A549 (cell line): ENCODE results near the gene ICA1L.

Experiments used
- CEBPB ChIP-seq, 2 experiments: fragments of >200 bp in 1 of 2; sonication (Bioruptor Twin) in 1 of 2; formaldehyde crosslinking in 1 of 2; IDR thresholded peaks; 2 replicates each; pipeline ENCODE4 v1.6.1; 2012 to 2016
- EP300 ChIP-seq, 2 experiments: fragments of >200 bp; sonication (Bioruptor Twin); formaldehyde crosslinking; IDR thresholded peaks; 2 replicates in 1 of 2; 3 replicates in 1 of 2; pipeline ENCODE4 v1.6.1; 2016 to 2017
- ESRRA ChIP-seq: fragments of 150-350 bp; IDR thresholded peaks from 2 replicates; pipeline ENCODE4 v1.6.1; 2014; ENCODE audit warnings: mild to moderate bottlenecking, low read length, borderline replicate concordance
- JUN ChIP-seq, 2 experiments: fragments of >200 bp; sonication (Bioruptor Twin); formaldehyde crosslinking; IDR thresholded peaks; 2 replicates in 1 of 2; 3 replicates in 1 of 2; pipeline ENCODE4 v1.6.1; 2016 to 2017
- KDM1A ChIP-seq: fragments of 200-600 bp; sonication (generic); IDR thresholded peaks from 2 replicates; pipeline ENCODE4 v1.6.1; 2016; ENCODE audit warnings: low read depth, mild to moderate bottlenecking
- MAFK ChIP-seq: fragments of 450-650 bp; IDR thresholded peaks from 2 replicates; pipeline ENCODE4 v1.6.1; 2014; ENCODE audit not compliant: partially characterized antibody
- POLR2A ChIP-seq: IDR thresholded peaks from 2 replicates; pipeline ENCODE4 v1.6.1; 2012; ENCODE audit warnings: mild to moderate bottlenecking, low read length
- SMC3 ChIP-seq: fragments of >200 bp; sonication (Bioruptor Twin); formaldehyde crosslinking; IDR thresholded peaks from 3 replicates; pipeline ENCODE4 v1.6.1; 2018; ENCODE audit warnings: inconsistent platforms
- ZSCAN20 ChIP-seq: fragments of 250-450 bp; sonication (Bioruptor Pico); IDR thresholded peaks from 2 replicates; pipeline ENCODE4 v1.8.0; 2022; ENCODE audit warnings: mild to moderate bottlenecking, moderate library complexity
- TF ChIP-seq, protein P1 (sequence below): fragments of >200 bp; sonication (Bioruptor Twin); formaldehyde crosslinking; IDR thresholded peaks from 3 replicates; pipeline ENCODE4 v1.5.1; 2016
- TF ChIP-seq, protein P2 (sequence below): fragments of 200-600 bp; sonication (generic); IDR thresholded peaks from 2 replicates; pipeline ENCODE4 v1.6.1; 2016; ENCODE audit warnings: antibody characterized with exemption, mild to moderate bottlenecking, moderate library complexity
- TF ChIP-seq, protein P3 (sequence below): fragments of >200 bp; sonication (Bioruptor Twin); formaldehyde crosslinking; IDR thresholded peaks from 3 replicates; pipeline ENCODE4 v1.6.1; 2016

DNA sequence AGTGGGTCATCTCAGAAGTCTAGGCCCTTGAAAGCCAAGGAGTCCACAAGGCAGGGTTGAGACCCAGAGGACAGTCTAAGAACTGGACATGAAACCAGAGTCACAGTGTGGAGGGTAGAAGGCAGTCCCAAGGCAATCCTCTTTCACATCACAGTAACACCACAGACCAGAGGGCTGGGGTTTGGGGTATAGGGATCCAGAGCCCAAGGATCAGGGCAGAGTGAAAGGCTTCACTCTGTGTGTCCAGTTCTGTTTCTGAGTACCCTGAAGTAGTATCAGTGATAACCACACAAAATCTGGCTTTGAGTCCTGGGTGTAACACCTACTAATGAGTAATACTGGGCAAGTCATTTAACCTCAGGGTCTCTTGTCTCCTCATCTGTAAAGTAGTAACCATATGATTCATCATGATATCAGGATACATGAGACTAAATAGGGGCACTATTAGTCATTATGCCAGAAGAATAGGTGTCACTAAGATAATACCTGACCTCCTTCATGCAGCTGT lies 91.0 kb downstream of the ICA1L start:
- TF ChIP-seq, protein P1, sequence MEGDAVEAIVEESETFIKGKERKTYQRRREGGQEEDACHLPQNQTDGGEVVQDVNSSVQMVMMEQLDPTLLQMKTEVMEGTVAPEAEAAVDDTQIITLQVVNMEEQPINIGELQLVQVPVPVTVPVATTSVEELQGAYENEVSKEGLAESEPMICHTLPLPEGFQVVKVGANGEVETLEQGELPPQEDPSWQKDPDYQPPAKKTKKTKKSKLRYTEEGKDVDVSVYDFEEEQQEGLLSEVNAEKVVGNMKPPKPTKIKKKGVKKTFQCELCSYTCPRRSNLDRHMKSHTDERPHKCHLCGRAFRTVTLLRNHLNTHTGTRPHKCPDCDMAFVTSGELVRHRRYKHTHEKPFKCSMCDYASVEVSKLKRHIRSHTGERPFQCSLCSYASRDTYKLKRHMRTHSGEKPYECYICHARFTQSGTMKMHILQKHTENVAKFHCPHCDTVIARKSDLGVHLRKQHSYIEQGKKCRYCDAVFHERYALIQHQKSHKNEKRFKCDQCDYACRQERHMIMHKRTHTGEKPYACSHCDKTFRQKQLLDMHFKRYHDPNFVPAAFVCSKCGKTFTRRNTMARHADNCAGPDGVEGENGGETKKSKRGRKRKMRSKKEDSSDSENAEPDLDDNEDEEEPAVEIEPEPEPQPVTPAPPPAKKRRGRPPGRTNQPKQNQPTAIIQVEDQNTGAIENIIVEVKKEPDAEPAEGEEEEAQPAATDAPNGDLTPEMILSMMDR, result no peak
- TF ChIP-seq POLR2A, result no peak
- no peak for TF ChIP-seq MAFK
- TF ChIP-seq JUN (IDR thresholded peaks at IDR 0.05), result no peak
- no peak for TF ChIP-seq EP300 (IDR thresholded peaks at IDR 0.05)
- no peak for TF ChIP-seq ZSCAN20 (CRISPR knock-in tag)
- TF ChIP-seq SMC3, result no peak
- TF ChIP-seq, protein P2, sequence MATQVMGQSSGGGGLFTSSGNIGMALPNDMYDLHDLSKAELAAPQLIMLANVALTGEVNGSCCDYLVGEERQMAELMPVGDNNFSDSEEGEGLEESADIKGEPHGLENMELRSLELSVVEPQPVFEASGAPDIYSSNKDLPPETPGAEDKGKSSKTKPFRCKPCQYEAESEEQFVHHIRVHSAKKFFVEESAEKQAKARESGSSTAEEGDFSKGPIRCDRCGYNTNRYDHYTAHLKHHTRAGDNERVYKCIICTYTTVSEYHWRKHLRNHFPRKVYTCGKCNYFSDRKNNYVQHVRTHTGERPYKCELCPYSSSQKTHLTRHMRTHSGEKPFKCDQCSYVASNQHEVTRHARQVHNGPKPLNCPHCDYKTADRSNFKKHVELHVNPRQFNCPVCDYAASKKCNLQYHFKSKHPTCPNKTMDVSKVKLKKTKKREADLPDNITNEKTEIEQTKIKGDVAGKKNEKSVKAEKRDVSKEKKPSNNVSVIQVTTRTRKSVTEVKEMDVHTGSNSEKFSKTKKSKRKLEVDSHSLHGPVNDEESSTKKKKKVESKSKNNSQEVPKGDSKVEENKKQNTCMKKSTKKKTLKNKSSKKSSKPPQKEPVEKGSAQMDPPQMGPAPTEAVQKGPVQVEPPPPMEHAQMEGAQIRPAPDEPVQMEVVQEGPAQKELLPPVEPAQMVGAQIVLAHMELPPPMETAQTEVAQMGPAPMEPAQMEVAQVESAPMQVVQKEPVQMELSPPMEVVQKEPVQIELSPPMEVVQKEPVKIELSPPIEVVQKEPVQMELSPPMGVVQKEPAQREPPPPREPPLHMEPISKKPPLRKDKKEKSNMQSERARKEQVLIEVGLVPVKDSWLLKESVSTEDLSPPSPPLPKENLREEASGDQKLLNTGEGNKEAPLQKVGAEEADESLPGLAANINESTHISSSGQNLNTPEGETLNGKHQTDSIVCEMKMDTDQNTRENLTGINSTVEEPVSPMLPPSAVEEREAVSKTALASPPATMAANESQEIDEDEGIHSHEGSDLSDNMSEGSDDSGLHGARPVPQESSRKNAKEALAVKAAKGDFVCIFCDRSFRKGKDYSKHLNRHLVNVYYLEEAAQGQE, result no peak
- TF ChIP-seq CEBPB (IDR thresholded peaks at IDR 0.05), result no peak
- TF ChIP-seq, protein P3, sequence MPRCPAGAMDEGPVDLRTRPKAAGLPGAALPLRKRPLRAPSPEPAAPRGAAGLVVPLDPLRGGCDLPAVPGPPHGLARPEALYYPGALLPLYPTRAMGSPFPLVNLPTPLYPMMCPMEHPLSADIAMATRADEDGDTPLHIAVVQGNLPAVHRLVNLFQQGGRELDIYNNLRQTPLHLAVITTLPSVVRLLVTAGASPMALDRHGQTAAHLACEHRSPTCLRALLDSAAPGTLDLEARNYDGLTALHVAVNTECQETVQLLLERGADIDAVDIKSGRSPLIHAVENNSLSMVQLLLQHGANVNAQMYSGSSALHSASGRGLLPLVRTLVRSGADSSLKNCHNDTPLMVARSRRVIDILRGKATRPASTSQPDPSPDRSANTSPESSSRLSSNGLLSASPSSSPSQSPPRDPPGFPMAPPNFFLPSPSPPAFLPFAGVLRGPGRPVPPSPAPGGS, result no peak
- TF ChIP-seq KDM1A, result no peak
- no peak for TF ChIP-seq ESRRA
